ENCODE measurements around the gene NLE1.

- TF ChIP-seq CTCF (conservative IDR thresholded peaks at IDR 0.05; ENCODE audit: low read length) (peak; percentile 74), EZH2phosphoT487 (IDR thresholded peaks at IDR 0.05; ENCODE audit: borderline replicate concordance) (no peak)
Measured at GRCh38 chr17:35141681-35142466, at the start of gene NLE1.

Measured in Loucy (cell line).